Transverse colon (tissue), 4 donors: ENCODE results near the gene SSTR1. TPM values are rescaled to one million over a fixed set of nuclear protein-coding genes. Genes with fewer than 3 reads are reported as not detected.

Experiments used
- DNase-seq: peaks from one replicate; pipeline ENCODE4 v3.0.0-alpha.2; 2019
- H3K27ac ChIP-seq, 4 donors: fragments of 200-600 bp; sonication (generic); 2 replicates each; pipeline ENCODE4 v1.5.1; 2016 to 2018; ENCODE audit warnings: inconsistent platforms in 4 of 4
- H3K27me3 ChIP-seq: fragments of 200-600 bp; sonication (generic); 2 replicates; pipeline ENCODE4 v1.5.1; 2017; ENCODE audit warnings: inconsistent platforms
- H3K36me3 ChIP-seq, 4 donors: fragments of 200-600 bp; sonication (generic); 2 replicates each; pipeline ENCODE4 v1.5.1; 2017 to 2019; ENCODE audit warnings: inconsistent platforms in 4 of 4
- H3K4me1 ChIP-seq, 4 donors: fragments of 200-600 bp; sonication (generic); 2 replicates each; pipeline ENCODE4 v1.5.1; 2017 to 2020; ENCODE audit warnings: inconsistent platforms in 4 of 4
- H3K4me3 ChIP-seq, 4 donors: fragments of 200-600 bp; sonication (generic); 1 replicate in 1 of 4; 2 replicates in 3 of 4; pipeline versions ENCODE4 v1.5.1 to v1.6.1; 2017 to 2019; ENCODE audit warnings: inconsistent platforms in 4 of 4
- H3K9me3 ChIP-seq, 2 donors: fragments of 200-600 bp; sonication (generic); 2 replicates each; pipeline ENCODE4 v1.5.1; 2017 to 2019; ENCODE audit warnings: inconsistent platforms in 2 of 2
- CTCF ChIP-seq, 5 experiments: fragments of 200-600 bp in 3 of 5; fragments of 450-650 bp in 2 of 5; sonication (generic) in 3 of 5; IDR thresholded peaks; 1 replicate in 2 of 5; 2 replicates in 3 of 5; pipeline ENCODE4 v1.5.1; 2016 to 2017; ENCODE audit warnings: antibody characterized with exemption in 5 of 5, inconsistent platforms in 3 of 5, mild to moderate bottlenecking in 2 of 5, moderate library complexity in 1 of 5
- EP300 ChIP-seq: sonication (generic); formaldehyde crosslinking; IDR thresholded peaks from one replicate; pipeline ENCODE4 v1.6.1; 2017; ENCODE audit warnings: antibody characterized with exemption, low read depth
- POLR2A ChIP-seq: fragments of 450-650 bp; IDR thresholded peaks from one replicate; pipeline ENCODE4 v1.6.1; 2016; ENCODE audit warnings: antibody characterized with exemption, mild to moderate bottlenecking, moderate library complexity
- POLR2AphosphoS5 ChIP-seq, 3 donors: sonication (generic); formaldehyde crosslinking; IDR thresholded peaks; one replicate each; pipeline ENCODE4 v1.6.1; 2016; ENCODE audit warnings: antibody characterized with exemption in 3 of 3
- WGBS, 2 donors: methylation state at CpG; one replicate each; pipeline ENCODE4 v1.1.5; 2018; ENCODE audit warnings: low coverage in 1 of 2; 5-methylcytosine and 5-hydroxymethylcytosine counted together
- in situ Hi-C, 4 donors: fragments of 200-750 bp; cut with MboI; loops; one replicate each; pipeline versions ENCODE4 v1.15.0 to v1.15.1; 2017; ENCODE audit warnings: low sequenced_read_pairs in 3 of 4, low pct_ligation_motif_present in 1 of 4, low pct_unique_long_range_greater_than_20kb in 1 of 4
- intact Hi-C: fragments of 100-400 bp; cut with DNase I; formaldehyde crosslinking; loops from one replicate; pipeline ENCODE4 v1.15.1; 2023; ENCODE audit warnings: low total_unique reads
- total RNA-seq, 4 donors: library from RNA; depleted of rRNA; stranded (reverse); fragments of >200 nt; gene quantifications; one replicate each; pipeline ENCODE4 v1.1.0, GENCODE V29; 2016

SSTR1 gene
- total RNA-seq, 4 donors from 2014 or later: 1.6 to 10.1 (median 6.9) TPM

DNA sequence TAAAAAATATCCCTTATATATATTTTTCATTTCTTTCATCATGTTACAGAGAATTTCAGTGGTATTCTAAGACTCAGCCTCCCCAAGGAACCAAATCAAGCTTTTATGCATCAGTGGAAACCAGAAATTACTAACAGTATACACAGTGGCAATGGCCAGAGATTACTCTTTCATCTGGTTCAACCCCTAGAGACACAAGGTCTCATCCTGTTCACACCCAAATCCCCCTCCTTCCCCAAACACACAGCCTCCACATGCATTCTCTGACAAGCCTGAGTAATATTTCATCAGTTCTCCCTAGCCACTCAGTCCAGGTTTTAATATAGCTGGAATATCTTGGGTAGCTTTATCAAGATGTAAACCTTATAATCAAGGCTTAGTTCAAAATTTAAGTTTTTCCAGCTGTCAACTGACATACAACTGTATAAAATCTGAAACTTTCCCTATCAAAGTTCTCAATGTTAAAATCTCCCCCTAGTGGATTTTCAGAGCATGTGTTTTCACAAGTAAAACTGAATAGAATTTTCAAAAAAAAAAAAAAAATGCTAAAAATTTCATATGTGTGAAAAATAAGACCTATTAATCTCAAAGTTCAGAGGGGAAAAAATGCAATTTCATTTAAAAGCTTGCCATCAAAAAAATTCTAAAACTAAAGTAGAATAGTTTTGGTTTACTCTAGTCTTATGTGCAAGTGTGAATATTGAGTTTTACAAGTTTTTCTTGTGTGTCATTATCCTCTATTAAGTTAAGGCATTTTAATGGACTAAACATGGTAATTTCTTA, 10.5 kb upstream of the SSTR1 start:
- no peaks in the 10 kb centered on the region for H3K27me3 ChIP-seq
- intact Hi-C loops: no loop called here
- H3K9me3 ChIP-seq: no peaks in the 10 kb centered on the region
- no peaks in the 10 kb centered on the region for H3K4me1 ChIP-seq
- H3K36me3 ChIP-seq: no peaks in the 10 kb centered on the region
- H3K4me3 ChIP-seq: no peak overlapping the region
- TF ChIP-seq CTCF (IDR thresholded peaks at IDR 0.05) (peak; percentile 35 to 61 (median 47)), POLR2AphosphoS5 (IDR thresholded peaks at IDR 0.05) (no peak)
- no peak for DNase-seq
- H3K27ac ChIP-seq: no peak overlapping the region
- in situ Hi-C loops: no loop called here

DNA sequence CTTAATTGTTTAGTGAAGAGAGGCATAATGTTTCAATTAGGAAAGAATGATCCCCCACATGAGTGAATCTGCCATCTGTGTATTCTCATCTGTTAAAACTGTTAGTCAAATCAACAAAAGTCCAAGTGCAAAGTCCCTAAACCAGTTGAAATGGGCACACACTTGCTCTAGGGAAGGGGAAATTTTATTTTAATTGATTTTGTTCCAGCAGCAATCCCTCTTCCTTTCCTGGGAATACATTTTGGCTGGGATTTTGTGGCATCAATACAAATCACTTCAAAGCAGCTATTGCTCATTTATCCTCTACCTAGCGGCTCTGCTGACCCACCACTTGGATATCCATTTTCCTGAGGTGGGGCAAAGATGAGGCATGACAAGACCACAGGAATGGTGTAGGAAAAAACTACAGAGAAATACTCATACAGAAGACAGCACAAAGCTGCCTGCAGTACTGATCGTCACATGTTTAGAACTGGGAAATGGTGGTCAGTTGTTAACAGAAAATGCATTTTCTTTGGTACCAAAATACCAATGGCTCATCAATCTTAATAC, 9.8 kb upstream of the SSTR1 start:
- Histone ChIP-seq H3K4me3 (no peak overlapping the region), H3K36me3 (no peaks in the 10 kb centered on the region), H3K4me1 (no peaks in the 10 kb centered on the region), H3K27ac (no peak overlapping the region), H3K9me3 (no peaks in the 10 kb centered on the region), H3K27me3 (no peaks in the 10 kb centered on the region)
- TF ChIP-seq CTCF (IDR thresholded peaks at IDR 0.05) (no peak), POLR2AphosphoS5 (IDR thresholded peaks at IDR 0.05) (no peak), EP300 (no peak), POLR2A (no peak)
- in situ Hi-C loops: no loop called here
- no peak for DNase-seq
- intact Hi-C loops: no loop called here
- WGBS, 2 donors: 87 to 100% methylated on average over 1 to 2 of the region's 2 CpGs

- intact Hi-C loops: no loop called here
- no peak for DNase-seq
- Histone ChIP-seq H3K27me3 (no peaks in the 10 kb centered on the region), H3K9me3 (no peaks in the 10 kb centered on the region), H3K27ac (no peak overlapping the region), H3K36me3 (no peaks in the 10 kb centered on the region), H3K4me1 (no peaks in the 10 kb centered on the region), H3K4me3 (no peak overlapping the region)
- TF ChIP-seq POLR2AphosphoS5 (IDR thresholded peaks at IDR 0.05): no peak
- no peak for TF ChIP-seq EP300
- TF ChIP-seq POLR2A: no peak
- WGBS, 2 donors: 68 to 70% methylated on average over 4 of the region's 4 CpGs
- in situ Hi-C loops: no loop called here
Observed at GRCh38 chr14:38198425-38198824, 9.3 kb upstream of the SSTR1 start.

DNA sequence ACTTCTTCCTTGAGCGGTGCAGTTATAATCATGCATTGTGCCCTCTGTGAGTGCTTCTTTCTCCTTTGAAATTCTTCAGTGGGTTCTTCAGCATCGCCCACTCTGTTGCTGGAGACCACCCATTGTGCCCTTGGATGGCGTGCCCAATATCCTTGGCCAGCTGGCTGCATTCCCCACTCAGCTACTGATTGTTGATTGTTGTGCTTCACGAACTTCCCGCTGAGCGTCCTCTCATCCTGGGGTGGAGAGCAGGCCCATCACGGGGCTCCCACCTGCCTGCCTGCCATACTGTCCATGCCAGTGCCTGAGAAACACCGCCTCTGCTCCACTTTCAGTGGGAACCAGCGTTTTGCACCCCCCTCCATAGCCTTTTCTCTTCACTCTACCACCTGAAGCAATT, 8.6 kb upstream of the SSTR1 start:
- Histone ChIP-seq H3K4me3 (no peak overlapping the region), H3K27me3 (no peaks in the 10 kb centered on the region), H3K4me1 (no peaks in the 10 kb centered on the region), H3K9me3 (no peaks in the 10 kb centered on the region), H3K36me3 (no peaks in the 10 kb centered on the region), H3K27ac (no peak overlapping the region)
- intact Hi-C loops: no loop called here
- in situ Hi-C loops: no loop called here
- DNase-seq: no peak
- TF ChIP-seq EP300 (no peak), POLR2A (no peak), POLR2AphosphoS5 (IDR thresholded peaks at IDR 0.05) (no peak), CTCF (IDR thresholded peaks at IDR 0.05) (no peak)
- WGBS, 2 donors: 79% methylated on average over 2 to 9 of the region's 9 CpGs
